Esophagus squamous epithelium (tissue), 5 donors: ENCODE data around the gene CYTH3. TPM values are rescaled to one million over a fixed set of nuclear protein-coding genes. Genes with fewer than 3 reads are reported as not detected.

Source experiments
- DNase-seq: peaks from one replicate; lab custom pipeline; 2025; lab: John Stamatoyannopoulos, UW
- H3K27ac ChIP-seq, 4 donors: fragments of 200-600 bp; sonication (generic); one replicate each; pipeline ENCODE4 v1.5.1; 2016 to 2019; ENCODE audit warnings: mild to moderate bottlenecking in 1 of 4
- H3K27me3 ChIP-seq, 4 donors: fragments of 200-600 bp; sonication (generic); 1 replicate in 3 of 4; 2 replicates in 1 of 4; pipeline versions ENCODE4 v1.5.1 to v1.6.0; 2017 to 2021; ENCODE audit warnings: antibody characterized with exemption in 1 of 4
- H3K36me3 ChIP-seq, 3 donors: fragments of 200-600 bp; sonication (generic); one replicate each; pipeline ENCODE4 v1.5.1; 2016 to 2019
- H3K4me1 ChIP-seq, 3 donors: fragments of 200-600 bp; sonication (generic); one replicate each; pipeline ENCODE4 v1.5.1; 2017 to 2019
- H3K4me3 ChIP-seq, 4 donors: fragments of 200-600 bp; sonication (generic); 1 replicate in 3 of 4; 2 replicates in 1 of 4; pipeline ENCODE4 v1.5.1; 2016 to 2019; ENCODE audit warnings: mild to moderate bottlenecking in 2 of 4, moderate library complexity in 1 of 4
- H3K9me3 ChIP-seq, 3 donors: fragments of 200-600 bp; sonication (generic); one replicate each; pipeline ENCODE4 v1.5.1; 2016 to 2019
- CTCF ChIP-seq, 6 experiments: fragments of 450-650 bp in 4 of 6; fragments of 200-600 bp in 2 of 6; sonication (generic) in 2 of 6; IDR thresholded peaks; one replicate each; pipeline ENCODE4 v1.5.1; 2016 to 2019; ENCODE audit warnings: antibody characterized with exemption in 6 of 6, mild to moderate bottlenecking in 4 of 6, moderate library complexity in 4 of 6
- POLR2A ChIP-seq, 4 donors: fragments of 450-650 bp; IDR thresholded peaks; one replicate each; pipeline ENCODE4 v1.6.1; 2017; ENCODE audit warnings: antibody characterized with exemption in 4 of 4, mild to moderate bottlenecking in 4 of 4, moderate library complexity in 3 of 4
- WGBS, 2 donors: methylation state at CpG; one replicate each; pipeline ENCODE4 v1.1.5; 2018; 5-methylcytosine and 5-hydroxymethylcytosine counted together
- intact Hi-C: fragments of 100-400 bp; cut with DNase I; formaldehyde crosslinking; loops from one replicate; pipeline ENCODE4 v1.15.0; 2022
- total RNA-seq, 4 donors: library from RNA; depleted of rRNA; stranded (reverse); fragments of >200 nt; gene quantifications; one replicate each; pipeline ENCODE4 v1.1.0, GENCODE V29; 2016
- donor health status: DM: yes; HTN: yes; CAD: no.

Gene CYTH3
- total RNA-seq, 4 donors from 2014 or later, result 11.5 to 27.7 (median 12.7) TPM

- Histone ChIP-seq H3K36me3 (peaks cover 12 to 80% (median 16%) of the 10 kb centered on the region in 3 donors), H3K4me3 (no peak overlapping the region), H3K4me1 (peaks cover 0 to 49% (median 17%) of the 10 kb centered on the region in 3 donors), H3K9me3 (no peaks in the 10 kb centered on the region), H3K27ac (no peak overlapping the region), H3K27me3 (no peaks in the 10 kb centered on the region)
- no peak for TF ChIP-seq CTCF (IDR thresholded peaks at IDR 0.05)
- no peak for TF ChIP-seq POLR2A (IDR thresholded peaks at IDR 0.05)
- WGBS, 2 donors, result 87 to 88% methylated on average over 3 to 4 of the region's 7 CpGs
- intact Hi-C loops, result no loop called here
- no peak for DNase-seq
Observed at GRCh38 chr7:6164010-6164409, 108.4 kb downstream of the CYTH3 start.

- intact Hi-C loops, result no loop called here
- DNase-seq, result no peak
- Histone ChIP-seq H3K9me3 (no peaks in the 10 kb centered on the region), H3K36me3 (peaks cover 12 to 80% (median 16%) of the 10 kb centered on the region in 3 donors), H3K4me3 (no peak overlapping the region), H3K4me1 (peaks cover 0 to 44% (median 17%) of the 10 kb centered on the region in 3 donors), H3K27ac (peak overlapping the region in 2 of 4 donors; percentile 9 to 64), H3K27me3 (no peaks in the 10 kb centered on the region)
- WGBS, 2 donors, result 89 to 95% methylated on average over 11 to 12 of the region's 17 CpGs
- TF ChIP-seq CTCF (IDR thresholded peaks at IDR 0.05), result no peak
- no peak for TF ChIP-seq POLR2A (IDR thresholded peaks at IDR 0.05)
Observed at GRCh38 chr7:6163402-6163801, 109.0 kb downstream of the CYTH3 start.

- DNase-seq, result no peak
- Histone ChIP-seq H3K27me3 (no peaks in the 10 kb centered on the region), H3K4me1 (peaks cover 0 to 38% (median 16%) of the 10 kb centered on the region in 3 donors), H3K36me3 (peaks cover 12 to 83% (median 16%) of the 10 kb centered on the region in 3 donors), H3K9me3 (no peaks in the 10 kb centered on the region), H3K27ac (peak overlapping the region in 3 of 4 donors; percentile 9 to 64 (median 36)), H3K4me3 (no peak overlapping the region)
- TF ChIP-seq POLR2A (IDR thresholded peaks at IDR 0.05), result no peak
- TF ChIP-seq CTCF (IDR thresholded peaks at IDR 0.05), result no peak
- intact Hi-C loops, result no loop called here
- WGBS, 2 donors, result 80 to 94% methylated on average over 1 to 5 of the region's 18 CpGs
Observed at GRCh38 chr7:6162650-6163366, 109.6 kb downstream of the CYTH3 start.

- Histone ChIP-seq H3K36me3 (peaks cover 12 to 83% (median 16%) of the 10 kb centered on the region in 3 donors), H3K9me3 (no peaks in the 10 kb centered on the region), H3K4me1 (peaks cover 0 to 33% (median 11%) of the 10 kb centered on the region in 3 donors), H3K4me3 (no peak overlapping the region), H3K27me3 (no peaks in the 10 kb centered on the region), H3K27ac (peak overlapping the region in 3 of 4 donors; percentile 9 to 64 (median 36))
- TF ChIP-seq CTCF (IDR thresholded peaks at IDR 0.05) (no peak), POLR2A (IDR thresholded peaks at IDR 0.05) (no peak)
- WGBS, 2 donors, result 53 to 94% methylated on average over 3 of the region's 8 CpGs
- DNase-seq, result no peak
- intact Hi-C loops, result no loop called here
Observed at GRCh38 chr7:6162331-6162620, 110.1 kb downstream of the CYTH3 start.

GRCh38 chr7:6161463-6162330, 110.7 kb downstream of the CYTH3 start:
- H3K9me3 ChIP-seq, result no peaks in the 10 kb centered on the region
- intact Hi-C loops, result no loop called here
- H3K4me3 ChIP-seq, result no peak overlapping the region
- H3K4me1 ChIP-seq, result peaks cover 0 to 28% (median 9%) of the 10 kb centered on the region in 3 donors
- H3K36me3 ChIP-seq, result peaks cover 12 to 84% (median 20%) of the 10 kb centered on the region in 3 donors
- 71 to 74% methylated on average over 12 to 15 of the region's 15 CpGs for WGBS, 2 donors
- no peak for DNase-seq
- no peak for TF ChIP-seq CTCF (IDR thresholded peaks at IDR 0.05)
- TF ChIP-seq POLR2A (IDR thresholded peaks at IDR 0.05), result no peak
- peak overlapping the region in 3 of 4 donors; percentile 9 to 64 (median 36) for H3K27ac ChIP-seq
- no peaks in the 10 kb centered on the region for H3K27me3 ChIP-seq
